Caki2 (cell line): ENCODE results near the gene PRG3. TPM values are rescaled to one million over a fixed set of nuclear protein-coding genes. Genes with fewer than 3 reads are reported as not detected.

ENCODE experiments used
- DNase-seq: peaks from one replicate; pipeline ENCODE4 v3.0.0-alpha.2; 2015; ENCODE audit warnings: low read depth
- in situ Hi-C: cut with HindIII; loops from 2 replicates; pipeline ENCODE4 v1.10.0; 2016; ENCODE audit warnings: low sequenced_read_pairs, low pct_unique_long_range_greater_than_20kb, mixed read lengths
- total RNA-seq: library from RNA; depleted of rRNA; stranded (reverse); fragments of >200 nt; shearing (Covaris generic); gene quantifications from 2 replicates; pipeline ENCODE4 v1.2.3, GENCODE V29; 2014; ENCODE audit warnings: low replicate concordance; rRNA removed

The PRG3 gene
- total RNA-seq, 1 experiment from 2014 or later, result not detected

GRCh38 chr11:57331720-57332119 is 49.2 kb downstream of the PRG3 start:
- no peak for DNase-seq
- in situ Hi-C loops, result no loop called here

- DNase-seq, result no peak
- in situ Hi-C loops, result no loop called here
Measured at GRCh38 chr11:57330029-57330428, 50.9 kb downstream of the PRG3 start.

GRCh38 chr11:57327721-57328120 is 53.2 kb downstream of the PRG3 start:
- in situ Hi-C loops, result no loop called here
- DNase-seq, result no peak

Other genes with a start within 250 kb of the PRG3 start
- gene LRRC55, start 199.2 kb downstream of the PRG3 start, total RNA-seq, result not detected in 2 replicates
- gene APLNR, start 143.9 kb downstream of the PRG3 start, total RNA-seq, result not detected in 2 replicates
- gene TNKS1BP1, start 56.2 kb downstream of the PRG3 start, total RNA-seq, result 56.6 and 70.7 TPM in 2 replicates
- gene SSRP1, start 45.3 kb downstream of the PRG3 start, total RNA-seq, result 85.5 and 147 TPM in 2 replicates
- gene P2RX3, start 42.8 kb downstream of the PRG3 start, total RNA-seq, result not detected in 2 replicates
- gene PRG2, start 9.5 kb upstream of the PRG3 start, total RNA-seq, result not detected in 2 replicates
- gene SLC43A3, start 46.0 kb upstream of the PRG3 start, total RNA-seq, result 0.41 and 0.67 TPM in 2 replicates
- not detected in 2 replicates for gene RTN4RL2, start 79.4 kb upstream of the PRG3 start, total RNA-seq
- gene SLC43A1, start 134.6 kb upstream of the PRG3 start, total RNA-seq, result not detected in 2 replicates
- gene TIMM10, start 149.6 kb upstream of the PRG3 start, total RNA-seq, result 27.5 and 40.9 TPM in 2 replicates
- gene SMTNL1, start 156.4 kb upstream of the PRG3 start, total RNA-seq, result not detected in 2 replicates
- gene UBE2L6, start 186.5 kb upstream of the PRG3 start, total RNA-seq, result 30.8 and 46.5 TPM in 2 replicates
- not detected in 2 replicates for gene SERPING1, start 216.5 kb upstream of the PRG3 start, total RNA-seq